ENCODE data around the gene COPS7B.

DNA sequence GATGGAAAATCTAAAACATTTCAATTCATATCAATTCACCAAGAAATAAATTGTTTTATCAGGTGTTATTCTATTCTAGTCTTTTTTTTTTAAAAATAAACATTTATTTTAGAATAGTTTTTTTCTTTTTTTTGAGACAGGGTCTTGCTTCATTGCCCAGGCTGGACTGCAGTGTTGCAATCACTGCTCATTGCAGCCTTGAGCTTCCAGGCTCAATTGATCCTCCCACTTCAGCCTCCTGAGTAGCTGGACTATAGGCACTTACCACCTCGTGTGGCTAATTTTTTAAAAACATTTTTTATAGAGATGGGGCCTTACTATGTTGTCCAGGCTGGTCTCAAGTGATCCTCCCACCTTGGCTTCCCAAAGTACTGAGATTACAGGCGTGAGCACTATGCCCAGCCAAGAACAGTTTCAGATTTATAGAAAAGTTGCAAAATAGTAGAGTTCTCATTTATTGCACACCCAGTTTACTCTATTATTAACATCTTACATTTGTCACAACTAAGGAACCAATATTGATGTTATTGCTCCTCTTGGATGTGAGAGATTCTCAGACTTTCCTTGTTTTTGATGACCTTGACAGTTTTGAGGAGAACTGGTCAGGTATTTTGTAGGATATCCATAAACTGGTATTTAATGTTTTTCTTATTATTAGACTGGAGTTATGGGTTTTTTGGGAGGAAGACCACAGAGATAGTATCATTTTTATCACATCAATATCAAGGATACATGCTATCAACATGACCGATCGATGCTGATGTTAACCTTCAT is 35.0 kb upstream of the COPS7B start:
- TF ChIP-seq RFX5 (IDR thresholded peaks at IDR 0.05; ENCODE audit: low read length): no peak
- no peak for TF ChIP-seq FOXM1 (IDR thresholded peaks at IDR 0.05; ENCODE audit: low read depth)
- no peak for TF ChIP-seq CTCF (IDR thresholded peaks at IDR 0.05)
- no peak for TF ChIP-seq YY1 (IDR thresholded peaks at IDR 0.05; ENCODE audit: low read depth)
- TF ChIP-seq RAD21 (IDR thresholded peaks at IDR 0.05; ENCODE audit: low read length): no peak
- TF ChIP-seq REST (IDR thresholded peaks at IDR 0.05; ENCODE audit: low read depth, low read length): no peak
- TF ChIP-seq POLR2AphosphoS5 (IDR thresholded peaks at IDR 0.05; ENCODE audit: low read depth, low read length): no peak
- TF ChIP-seq SIN3A (IDR thresholded peaks at IDR 0.05; ENCODE audit: borderline replicate concordance, low read depth, low read length): no peak
- no peak for TF ChIP-seq PBX3 (IDR thresholded peaks at IDR 0.05)
- TF ChIP-seq CHD2 (IDR thresholded peaks at IDR 0.05; ENCODE audit: low read length, partially characterized antibody): no peak
- no peak for TF ChIP-seq SMC3 (IDR thresholded peaks at IDR 0.05; ENCODE audit: low read depth, low read length)
- TF ChIP-seq EP300 (IDR thresholded peaks at IDR 0.05; ENCODE audit: borderline replicate concordance in 1 of 2, low read depth in 1 of 2, low read length in 1 of 2): no peak
- no peak for TF ChIP-seq NFIC (IDR thresholded peaks at IDR 0.05; ENCODE audit: borderline replicate concordance)
- no peak for TF ChIP-seq GABPA (IDR thresholded peaks at IDR 0.05; ENCODE audit: low read depth)

Data from SK-N-SH (cell line).